ENCODE measurements around the gene KRTAP5-1.

DNA sequence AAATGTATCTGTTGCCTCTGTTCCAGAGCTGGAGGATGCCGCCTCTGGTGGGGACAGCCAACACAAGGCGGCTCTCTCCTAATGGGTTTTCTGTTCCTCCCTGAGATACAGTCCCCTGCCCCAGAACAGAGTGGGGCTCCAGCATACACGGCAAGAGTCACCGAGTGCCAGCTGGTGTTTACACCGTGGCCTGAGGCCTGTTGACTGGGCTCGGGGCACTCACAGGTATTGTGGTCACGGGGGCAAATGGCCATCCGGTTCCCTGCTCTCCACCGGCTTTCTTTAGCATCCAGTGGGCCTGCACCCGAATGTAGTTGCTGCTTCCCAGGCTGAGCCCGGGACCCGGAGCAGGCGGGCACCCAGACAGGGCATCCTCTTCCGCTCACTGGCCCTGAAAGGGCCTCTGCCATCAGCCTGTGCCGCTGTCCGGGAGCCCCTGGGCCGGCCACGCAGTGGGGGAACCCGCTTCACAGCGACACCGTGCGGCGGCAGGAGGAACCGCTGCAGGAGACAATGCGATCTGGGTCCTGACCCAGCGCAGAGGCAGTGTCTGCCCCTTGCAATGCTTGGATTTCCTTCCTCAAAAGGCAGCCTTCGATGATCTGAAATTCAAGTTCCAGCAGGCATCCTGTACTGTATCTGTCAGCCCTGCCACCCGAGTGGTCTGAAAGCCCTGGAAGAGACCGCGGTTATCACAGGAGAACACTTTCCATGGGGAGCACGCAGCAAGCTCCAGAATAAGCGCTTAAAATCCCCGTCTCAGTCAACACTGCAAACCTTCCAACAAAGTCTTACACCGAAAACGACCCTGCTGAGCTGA lies 43.6 kb upstream of the KRTAP5-1 start:
- TF ChIP-seq, protein P1, sequence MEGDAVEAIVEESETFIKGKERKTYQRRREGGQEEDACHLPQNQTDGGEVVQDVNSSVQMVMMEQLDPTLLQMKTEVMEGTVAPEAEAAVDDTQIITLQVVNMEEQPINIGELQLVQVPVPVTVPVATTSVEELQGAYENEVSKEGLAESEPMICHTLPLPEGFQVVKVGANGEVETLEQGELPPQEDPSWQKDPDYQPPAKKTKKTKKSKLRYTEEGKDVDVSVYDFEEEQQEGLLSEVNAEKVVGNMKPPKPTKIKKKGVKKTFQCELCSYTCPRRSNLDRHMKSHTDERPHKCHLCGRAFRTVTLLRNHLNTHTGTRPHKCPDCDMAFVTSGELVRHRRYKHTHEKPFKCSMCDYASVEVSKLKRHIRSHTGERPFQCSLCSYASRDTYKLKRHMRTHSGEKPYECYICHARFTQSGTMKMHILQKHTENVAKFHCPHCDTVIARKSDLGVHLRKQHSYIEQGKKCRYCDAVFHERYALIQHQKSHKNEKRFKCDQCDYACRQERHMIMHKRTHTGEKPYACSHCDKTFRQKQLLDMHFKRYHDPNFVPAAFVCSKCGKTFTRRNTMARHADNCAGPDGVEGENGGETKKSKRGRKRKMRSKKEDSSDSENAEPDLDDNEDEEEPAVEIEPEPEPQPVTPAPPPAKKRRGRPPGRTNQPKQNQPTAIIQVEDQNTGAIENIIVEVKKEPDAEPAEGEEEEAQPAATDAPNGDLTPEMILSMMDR (IDR thresholded peaks at IDR 0.05), result peak; percentile 60 to 83 (median 67)
- no peak for TF ChIP-seq POLR2A (IDR thresholded peaks at IDR 0.05)

Measured in sigmoid colon (tissue), 3 donors.